Keratinocyte (primary cell): ENCODE data around the gene BICDL1. TPM values are rescaled to one million over a fixed set of nuclear protein-coding genes. Genes with fewer than 3 reads are reported as not detected.

ENCODE experiments used
- DNase-seq: peaks from one replicate; pipeline ENCODE4 v3.0.0-alpha.2; 2011; ENCODE audit warnings: low read depth, missing footprints, low spot score
- FAIRE-seq: peaks from 2 replicates; lab custom pipeline; 2011; peaks lifted over from hg19 to GRCh38; lab: Jason Lieb, UNC
- H2AFZ ChIP-seq: 2 replicates; pipeline ENCODE4 v1.6.0; 2012; ENCODE audit warnings: low read length, control low read depth, inconsistent platforms; ENCODE audit not compliant: control insufficient read depth
- H3K27ac ChIP-seq: 2 replicates; pipeline ENCODE4 v1.5.1; 2011; ENCODE audit warnings: low read length; ENCODE audit not compliant: control insufficient read depth, insufficient read depth
- H3K27me3 ChIP-seq: 3 replicates; pipeline ENCODE4 v1.6.0; 2011; ENCODE audit warnings: low read length; ENCODE audit not compliant: control insufficient read depth, insufficient read depth; ENCODE audit errors: extremely low read depth
- H3K36me3 ChIP-seq, 2 experiments: 2 replicates in 1 of 2; 3 replicates in 1 of 2; pipeline ENCODE4 v1.5.1; 2011; ENCODE audit warnings: low read length in 2 of 2, mild to moderate bottlenecking in 1 of 2; ENCODE audit not compliant: control insufficient read depth in 2 of 2, insufficient read depth in 2 of 2; ENCODE audit errors: extremely low read depth in 1 of 2
- H3K4me1 ChIP-seq: 3 replicates; pipeline ENCODE4 v1.5.1; 2011; ENCODE audit warnings: low read length; ENCODE audit not compliant: control insufficient read depth, insufficient read depth; ENCODE audit errors: extremely low read depth
- H3K4me2 ChIP-seq: 3 replicates; pipeline ENCODE4 v1.6.0; 2011; ENCODE audit warnings: low read depth, low read length; ENCODE audit not compliant: control insufficient read depth, insufficient read depth; ENCODE audit errors: extremely low read depth
- H3K4me3 ChIP-seq, 3 experiments: fragments of 200-600 bp in 1 of 3; sonication (generic) in 1 of 3; 2 replicates in 2 of 3; 3 replicates in 1 of 3; pipeline ENCODE4 v1.5.1; 2011 to 2016; ENCODE audit warnings: low read length in 3 of 3, mild to moderate bottlenecking in 3 of 3, control low read depth in 2 of 3, inconsistent platforms in 1 of 3, low read depth in 1 of 3, mixed read lengths in 1 of 3, mixed run types in 1 of 3, moderate library complexity in 1 of 3; ENCODE audit not compliant: control insufficient read depth in 2 of 3, insufficient read depth in 2 of 3; ENCODE audit errors: extremely low read depth in 1 of 3
- H3K79me2 ChIP-seq: 2 replicates; pipeline ENCODE4 v1.6.0; 2012; ENCODE audit warnings: low read length; ENCODE audit not compliant: control insufficient read depth, insufficient read depth
- H3K9ac ChIP-seq: 3 replicates; pipeline ENCODE4 v1.6.0; 2011; ENCODE audit warnings: low read length; ENCODE audit not compliant: control insufficient read depth, insufficient read depth; ENCODE audit errors: extremely low read depth
- H3K9me1 ChIP-seq: 3 replicates; pipeline ENCODE4 v1.6.0; 2011; ENCODE audit warnings: low read length; ENCODE audit not compliant: control insufficient read depth, insufficient read depth; ENCODE audit errors: extremely low read depth
- H3K9me3 ChIP-seq: 2 replicates; pipeline ENCODE4 v1.5.1; 2012; ENCODE audit warnings: low read depth, low read length; ENCODE audit not compliant: control insufficient read depth
- H4K20me1 ChIP-seq: 3 replicates; pipeline ENCODE4 v1.6.0; 2011; ENCODE audit warnings: low read length; ENCODE audit not compliant: control insufficient read depth, insufficient read depth; ENCODE audit errors: extremely low read depth
- EZH2 ChIP-seq: IDR thresholded peaks from one replicate; pipeline ENCODE4 v1.6.1; 2012; ENCODE audit warnings: inconsistent platforms, mild to moderate bottlenecking, low read length, moderate library complexity
- dilution Hi-C: fragments of 300-500 bp; cut with MboI; formaldehyde crosslinking; loops from one replicate; pipeline ENCODE4 v1.7.0; 2020; ENCODE audit warnings: low sequenced_read_pairs; ENCODE audit not compliant: extremely low pct_ligation_motif_present
- polyA plus RNA-seq, 5 experiments: library from polyadenylated mRNA; depleted of rRNA in 3 of 5; stranded (reverse) in 3 of 5; stranded (forward) in 1 of 5; unstranded in 1 of 5; fragments of >200 nt; gene quantifications; 1 replicate in 1 of 5; 2 replicates in 3 of 5; 3 replicates in 1 of 5; pipeline versions ENCODE4 v1.2.1 to v1.2.3, GENCODE V29; 2011 to 2012; ENCODE audit warnings: missing spikeins in 2 of 5, low read depth in 1 of 5, low replicate concordance in 1 of 5
- TF ChIP-seq, protein P1 (sequence below), 3 experiments: IDR thresholded peaks in 1 of 3; conservative IDR thresholded peaks in 1 of 3; optimal IDR thresholded peaks in 1 of 3; 2 replicates in 2 of 3; 3 replicates in 1 of 3; pipeline versions ENCODE3 to v1.5.1; 2011; ENCODE audit warnings: low read length in 3 of 3, mild to moderate bottlenecking in 3 of 3, moderate library complexity in 2 of 3, control low read depth in 1 of 3, inconsistent platforms in 1 of 3; ENCODE audit not compliant: insufficient read depth in 2 of 3; ENCODE audit errors: extremely low read depth in 1 of 3

The BICDL1 gene
- polyA plus RNA-seq, 1 donor (not counting 4 experiments of a cell fraction or from before 2014, with no cell fraction given) = 6.4 TPM

DNA sequence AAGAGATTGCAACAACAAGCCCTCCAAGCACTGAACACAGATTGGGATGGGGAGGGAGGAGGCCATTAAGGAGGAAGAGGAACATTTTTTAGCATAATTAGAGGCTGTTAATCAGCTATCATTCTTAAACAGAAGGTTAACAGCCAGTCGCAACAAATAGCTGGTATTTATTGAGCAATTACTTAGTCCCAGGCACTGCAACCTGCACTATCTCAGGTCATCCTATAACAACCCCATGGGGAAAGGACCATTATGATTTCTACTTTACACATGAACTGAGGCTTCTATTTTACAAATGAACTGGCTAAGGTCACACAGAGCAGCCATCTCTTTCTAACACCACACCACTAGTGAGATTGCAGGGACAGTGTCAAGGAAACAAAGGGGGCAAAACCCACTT, 117.1 kb downstream of the BICDL1 start:
- Histone ChIP-seq H3K4me3 (no peak overlapping the region), H3K79me2 (peaks cover 87% of the 10 kb centered on the region), H3K9me3 (no peaks in the 10 kb centered on the region), H3K9ac (no peak overlapping the region), H3K27ac (no peak overlapping the region), H3K36me3 (peaks cover 19 to 26% of the 10 kb centered on the region in 2 experiments), H3K4me2 (no peak overlapping the region), H4K20me1 (peaks cover 26% of the 10 kb centered on the region), H3K9me1 (peaks cover 2% of the 10 kb centered on the region), H2AFZ (no peak overlapping the region), H3K4me1 (peaks cover 22% of the 10 kb centered on the region), H3K27me3 (no peaks in the 10 kb centered on the region)
- dilution Hi-C loops = no loop called here
- FAIRE-seq (no peak), DNase-seq (no peak)
- TF ChIP-seq EZH2 = no peak
- TF ChIP-seq, protein P1, sequence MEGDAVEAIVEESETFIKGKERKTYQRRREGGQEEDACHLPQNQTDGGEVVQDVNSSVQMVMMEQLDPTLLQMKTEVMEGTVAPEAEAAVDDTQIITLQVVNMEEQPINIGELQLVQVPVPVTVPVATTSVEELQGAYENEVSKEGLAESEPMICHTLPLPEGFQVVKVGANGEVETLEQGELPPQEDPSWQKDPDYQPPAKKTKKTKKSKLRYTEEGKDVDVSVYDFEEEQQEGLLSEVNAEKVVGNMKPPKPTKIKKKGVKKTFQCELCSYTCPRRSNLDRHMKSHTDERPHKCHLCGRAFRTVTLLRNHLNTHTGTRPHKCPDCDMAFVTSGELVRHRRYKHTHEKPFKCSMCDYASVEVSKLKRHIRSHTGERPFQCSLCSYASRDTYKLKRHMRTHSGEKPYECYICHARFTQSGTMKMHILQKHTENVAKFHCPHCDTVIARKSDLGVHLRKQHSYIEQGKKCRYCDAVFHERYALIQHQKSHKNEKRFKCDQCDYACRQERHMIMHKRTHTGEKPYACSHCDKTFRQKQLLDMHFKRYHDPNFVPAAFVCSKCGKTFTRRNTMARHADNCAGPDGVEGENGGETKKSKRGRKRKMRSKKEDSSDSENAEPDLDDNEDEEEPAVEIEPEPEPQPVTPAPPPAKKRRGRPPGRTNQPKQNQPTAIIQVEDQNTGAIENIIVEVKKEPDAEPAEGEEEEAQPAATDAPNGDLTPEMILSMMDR (optimal IDR thresholded peaks at IDR 0.05 in 1 of 3, IDR thresholded peaks at IDR 0.05 in 1 of 3, conservative IDR thresholded peaks at IDR 0.05 in 1 of 3; ENCODE audit: extremely low read depth in 1 of 3, insufficient read depth in 2 of 3, low read length in 3 of 3) = no peak

- no peak overlapping the region for H3K9ac ChIP-seq
- H3K4me3 ChIP-seq = no peak overlapping the region
- no peaks in the 10 kb centered on the region for H3K27me3 ChIP-seq
- H4K20me1 ChIP-seq = peaks cover 10% of the 10 kb centered on the region
- H3K4me2 ChIP-seq = no peak overlapping the region
- no peaks in the 10 kb centered on the region for H3K9me3 ChIP-seq
- H3K36me3 ChIP-seq = peaks cover 10 to 14% of the 10 kb centered on the region in 2 experiments
- dilution Hi-C loops = no loop called here
- no peak overlapping the region for H3K27ac ChIP-seq
- H3K9me1 ChIP-seq = no peaks in the 10 kb centered on the region
- no peak for FAIRE-seq
- TF ChIP-seq, protein P1 (optimal IDR thresholded peaks at IDR 0.05 in 1 of 3, IDR thresholded peaks at IDR 0.05 in 1 of 3, conservative IDR thresholded peaks at IDR 0.05 in 1 of 3; ENCODE audit: extremely low read depth in 1 of 3, insufficient read depth in 2 of 3, low read length in 3 of 3) = no peak
- no peak for TF ChIP-seq EZH2
- no peak for DNase-seq
- peaks cover 2% of the 10 kb centered on the region for H3K4me1 ChIP-seq
- peaks cover 89% of the 10 kb centered on the region for H3K79me2 ChIP-seq
- H2AFZ ChIP-seq = no peak overlapping the region
These were observed 120.7 kb downstream of the BICDL1 start for GRCh38 chr12:120109570-120110267.
